Gastroesophageal sphincter (tissue), 3 donors: ENCODE measurements around the gene SEMA6B.

Experiments used
- CTCF ChIP-seq, 4 experiments: fragments of 200-600 bp in 2 of 4; fragments of 450-650 bp in 2 of 4; sonication (generic) in 1 of 4; IDR thresholded peaks; one replicate each; pipeline ENCODE4 v1.5.1; 2017 to 2019; ENCODE audit warnings: antibody characterized with exemption in 4 of 4, mild to moderate bottlenecking in 2 of 4, moderate library complexity in 2 of 4
- POLR2A ChIP-seq, 2 donors: fragments of 450-650 bp; IDR thresholded peaks; one replicate each; pipeline ENCODE4 v1.6.1; 2017; ENCODE audit warnings: antibody characterized with exemption in 2 of 2, mild to moderate bottlenecking in 2 of 2, moderate library complexity in 1 of 2

GRCh38 chr19:4582980-4583842 lies 23.7 kb upstream of the SEMA6B start:
- TF ChIP-seq POLR2A (IDR thresholded peaks at IDR 0.05) = no peak
- TF ChIP-seq CTCF (IDR thresholded peaks at IDR 0.05) = no peak
